GM18909 (cell line): ENCODE measurements around the gene TNP2.
"Not testable (repeated sequence)": the region's sequence is repeated elsewhere in the genome, so short reads cannot be mapped to it uniquely, and the experiment has no call there.

Experiments
- ATAC-seq: cut with Tn5 transposase; IDR thresholded peaks from one replicate; pipeline ENCODE4 v1.9.1; 2021; ENCODE audit warnings: mild to moderate bottlenecking; ENCODE audit not compliant: unreplicated experiment, poor library complexity

Gene TNP2

DNA sequence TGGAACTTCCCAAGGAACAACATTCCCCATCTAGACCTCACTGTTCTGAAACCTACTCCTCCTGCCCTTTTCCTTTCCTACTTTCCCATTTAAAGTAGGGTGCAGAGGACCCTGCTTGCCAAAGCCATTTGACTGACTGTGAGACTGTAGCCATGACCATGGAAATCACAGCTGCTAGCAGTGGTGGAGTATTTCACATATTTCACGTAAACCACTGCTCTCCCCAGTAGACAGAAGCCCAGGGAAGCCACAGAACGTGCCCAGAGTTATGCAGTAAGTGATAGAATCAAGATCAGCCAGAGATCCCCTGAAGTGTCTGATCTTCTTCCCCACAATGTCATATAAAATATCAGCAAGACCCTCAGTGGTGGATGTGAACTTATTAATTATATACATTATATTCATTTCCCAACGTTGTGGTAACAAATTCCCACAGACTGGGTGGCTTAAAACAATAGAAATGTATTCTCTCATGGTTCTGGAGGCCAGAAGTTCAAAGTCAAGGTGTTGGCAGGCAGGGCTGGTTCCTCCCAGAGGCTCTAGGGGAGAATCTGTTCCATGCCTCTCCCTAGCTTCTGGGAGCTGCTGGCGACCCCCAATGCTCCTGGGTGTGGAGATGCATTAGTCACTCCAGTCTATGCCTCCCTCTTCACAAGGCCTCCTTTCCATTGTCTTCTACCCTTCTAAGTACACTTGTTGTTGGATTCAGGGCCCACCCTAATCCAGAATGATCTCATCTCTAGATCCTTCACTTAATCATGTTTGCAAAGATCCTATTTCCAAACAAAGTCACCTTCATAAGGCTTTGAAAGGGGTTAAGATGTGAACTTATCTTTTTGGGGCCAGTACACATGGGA, 32.7 kb upstream of the TNP2 start:
- ATAC-seq = no peak

DNA sequence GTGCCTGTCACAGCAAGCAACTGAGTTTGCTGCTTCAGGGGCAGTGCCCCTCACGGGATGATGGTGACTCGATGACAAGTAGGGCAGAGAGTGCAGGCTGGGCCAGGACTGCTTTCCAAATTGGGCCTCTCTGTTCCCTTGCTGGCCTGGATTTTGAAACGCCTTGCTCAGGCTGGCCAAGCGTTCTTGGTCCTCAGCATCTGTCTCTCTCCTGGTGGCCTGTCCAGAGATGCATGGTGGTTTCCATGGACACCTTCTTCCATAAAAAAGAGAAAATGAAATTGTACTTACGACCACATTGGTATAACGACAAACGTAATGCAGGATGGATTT, 31.4 kb upstream of the TNP2 start:
- ATAC-seq = no peak

DNA sequence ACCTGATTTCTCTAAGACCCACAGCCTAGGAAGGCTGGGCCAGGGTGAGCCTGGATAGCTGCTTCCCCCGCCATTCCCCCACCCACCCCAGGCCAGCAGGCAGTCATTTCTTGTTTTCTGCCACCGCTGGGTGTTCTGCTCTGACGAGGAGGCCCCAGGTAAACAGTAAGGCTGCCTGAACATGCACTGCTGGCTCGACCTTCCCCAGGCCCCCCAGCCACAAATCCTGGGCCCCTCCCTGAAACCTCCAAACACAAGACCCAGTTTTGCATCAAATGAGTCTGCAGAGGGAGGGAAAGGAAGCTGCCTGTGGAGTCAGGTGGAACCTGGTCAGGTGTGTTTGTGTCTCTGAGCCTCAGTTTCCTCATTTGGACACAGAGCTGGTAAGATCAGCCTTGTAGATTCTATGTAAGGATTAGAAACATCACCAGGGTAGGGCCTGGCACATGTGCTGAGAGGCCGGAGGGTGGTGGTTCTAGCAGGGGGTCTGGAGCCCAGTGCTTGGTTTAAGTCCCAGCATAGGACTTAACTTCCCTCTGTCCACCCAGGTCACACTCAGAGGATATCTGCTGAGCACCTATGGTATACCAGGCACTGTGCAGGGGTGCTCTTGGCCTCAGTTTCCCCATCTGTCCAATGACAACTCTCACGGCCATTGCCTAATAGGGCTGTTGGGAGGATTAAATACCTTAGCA, 30.9 kb upstream of the TNP2 start:
- no peak for ATAC-seq

DNA sequence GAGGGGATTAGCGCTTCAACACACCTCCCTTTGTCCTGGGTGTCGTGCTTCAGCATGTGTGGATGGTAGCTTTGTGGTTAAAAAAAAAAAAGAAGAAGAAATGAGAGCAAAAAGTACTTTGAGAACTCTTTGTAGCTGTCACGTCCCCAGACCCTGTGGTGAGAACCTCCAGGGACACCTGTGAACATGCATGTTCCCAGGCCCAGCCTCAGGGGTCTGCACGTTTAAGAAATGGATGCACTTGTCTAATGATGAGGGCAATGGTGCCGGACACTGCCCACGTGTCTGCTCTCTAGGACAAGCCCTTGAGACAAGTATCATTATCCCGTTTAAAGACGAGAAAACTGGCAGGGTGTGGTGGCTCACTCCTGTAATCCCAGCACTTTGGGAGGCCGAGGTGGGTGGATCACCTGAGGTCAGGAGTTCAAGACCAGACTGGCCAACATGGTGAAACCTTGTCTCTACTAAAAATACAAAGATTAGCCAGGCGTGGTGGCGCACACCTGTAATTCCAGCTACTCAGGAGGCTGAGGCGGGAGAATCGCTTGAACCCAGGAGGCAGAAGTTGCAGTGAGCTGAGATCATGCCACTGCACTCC, 29.9 kb upstream of the TNP2 start:
- ATAC-seq = not testable (repeated sequence)

DNA sequence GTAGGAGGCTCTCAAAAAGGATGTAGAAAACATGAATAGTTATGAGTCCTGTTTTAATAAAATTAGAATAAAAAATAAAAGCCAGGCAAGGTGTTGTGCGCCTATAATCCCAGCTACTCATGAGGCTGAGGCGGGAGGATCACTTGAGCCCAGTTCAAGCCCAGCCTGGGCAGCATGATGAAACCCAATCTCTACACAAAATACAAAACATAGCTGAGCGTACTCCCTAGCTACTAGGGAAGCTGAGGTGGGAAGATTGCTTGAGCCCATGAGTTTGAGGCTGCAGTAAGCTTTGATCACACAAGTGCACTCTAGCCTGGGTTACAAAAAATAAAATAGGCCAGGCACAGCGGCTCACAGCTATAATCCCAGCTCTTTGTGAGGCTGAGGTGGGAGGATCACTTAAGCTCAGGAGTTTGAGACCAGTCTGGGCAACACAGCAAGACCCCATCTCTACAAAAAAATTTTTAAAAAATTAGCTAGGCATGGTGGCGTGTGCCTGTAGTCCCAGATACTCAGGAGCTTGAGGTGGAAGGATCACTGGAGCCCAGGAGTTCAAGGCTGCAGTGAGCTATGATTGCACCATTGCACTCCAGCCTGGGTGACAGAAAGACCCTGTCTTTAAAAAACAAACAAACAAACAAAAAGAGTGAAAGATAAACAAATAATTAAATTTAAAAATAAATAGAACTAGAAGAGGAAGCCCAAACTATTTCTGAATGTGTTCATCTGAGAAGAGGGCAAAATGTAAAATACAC, 29.2 kb upstream of the TNP2 start:
- no peak for ATAC-seq

DNA sequence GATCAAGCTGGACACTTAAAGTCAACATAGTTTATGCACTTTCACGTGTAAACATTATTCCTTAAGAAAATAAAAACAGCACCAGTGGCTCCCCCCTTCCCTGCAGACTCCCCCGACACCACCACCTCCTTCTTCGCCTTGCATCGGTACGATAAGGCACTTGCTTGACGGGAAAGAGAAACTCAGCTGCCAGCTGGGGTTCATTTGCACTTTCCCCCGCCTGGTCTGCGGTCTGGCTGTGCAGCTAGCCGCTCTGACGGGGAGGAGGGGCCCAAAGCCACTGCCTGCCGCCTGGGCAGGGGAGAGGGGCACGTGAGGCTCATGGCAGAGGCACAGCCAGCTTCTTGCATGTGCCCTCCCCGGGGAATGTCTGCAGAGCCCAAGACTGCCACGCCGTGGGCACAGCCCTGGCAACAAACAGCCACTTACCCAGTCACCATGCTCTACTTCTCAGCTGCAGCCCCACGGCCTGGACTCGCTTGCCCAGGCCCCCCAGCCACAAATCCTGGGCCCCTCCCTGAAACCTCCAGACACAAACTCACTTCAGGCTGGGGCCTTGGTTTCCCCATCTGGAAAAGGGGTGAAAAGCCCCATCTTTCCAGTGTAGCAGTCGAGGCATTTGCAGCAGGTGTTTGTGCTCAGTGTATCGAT, 28.5 kb upstream of the TNP2 start:
- ATAC-seq = peak; percentile 84

DNA sequence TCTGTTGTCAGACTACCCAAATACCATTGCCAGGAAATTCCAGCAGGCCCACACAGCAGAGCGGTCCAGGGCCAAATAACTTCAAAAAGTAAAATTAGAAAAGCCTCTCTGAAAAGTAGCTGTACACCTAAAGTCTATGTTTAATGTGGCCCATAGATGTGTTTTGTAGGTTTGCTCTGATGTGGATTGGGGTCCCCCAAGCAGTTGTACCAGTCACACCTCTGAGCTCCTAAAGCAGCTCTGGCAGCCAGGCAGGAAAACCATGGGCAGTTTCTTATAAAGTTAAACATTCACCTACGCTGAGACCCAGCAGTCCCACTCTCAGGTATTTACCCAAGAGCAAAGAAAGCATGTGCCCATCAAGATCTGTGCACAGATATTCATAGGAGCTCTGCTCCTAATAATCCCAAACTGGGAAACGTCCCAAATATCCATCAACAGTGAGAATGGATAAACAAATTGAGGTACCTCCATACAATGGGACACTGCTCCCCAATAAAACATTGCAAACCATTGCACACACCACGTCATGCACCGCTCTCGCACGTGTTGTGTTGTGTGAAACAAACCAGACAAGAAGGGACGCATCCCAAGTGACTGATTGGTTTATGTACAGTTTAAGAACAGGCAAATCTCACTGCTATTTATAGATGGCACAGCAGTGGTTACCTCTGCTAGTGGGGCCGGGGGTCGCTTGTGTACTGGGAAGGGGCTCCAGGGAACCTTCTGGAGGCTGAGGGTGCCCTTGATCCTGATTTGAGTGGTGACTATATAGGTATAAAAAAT, 27.8 kb upstream of the TNP2 start:
- ATAC-seq = peak; percentile 16

DNA sequence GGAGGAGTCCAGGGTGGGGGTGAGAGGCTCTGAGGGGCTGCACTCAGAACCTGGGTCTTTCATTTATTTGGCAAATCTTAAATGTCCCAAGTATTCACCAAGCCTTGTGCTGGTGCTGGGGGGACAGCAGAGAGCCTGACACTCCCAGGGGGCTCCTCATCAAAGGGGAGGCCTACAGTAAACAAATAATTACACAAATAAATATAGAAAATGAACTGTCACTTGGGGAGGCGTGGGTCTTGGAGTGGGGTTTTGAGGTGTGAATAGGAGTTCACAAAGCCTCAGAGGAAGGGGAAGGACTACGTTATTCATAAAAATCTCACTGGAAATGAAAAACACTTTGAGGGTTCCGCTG, 27.2 kb upstream of the TNP2 start:
- ATAC-seq = no peak

DNA sequence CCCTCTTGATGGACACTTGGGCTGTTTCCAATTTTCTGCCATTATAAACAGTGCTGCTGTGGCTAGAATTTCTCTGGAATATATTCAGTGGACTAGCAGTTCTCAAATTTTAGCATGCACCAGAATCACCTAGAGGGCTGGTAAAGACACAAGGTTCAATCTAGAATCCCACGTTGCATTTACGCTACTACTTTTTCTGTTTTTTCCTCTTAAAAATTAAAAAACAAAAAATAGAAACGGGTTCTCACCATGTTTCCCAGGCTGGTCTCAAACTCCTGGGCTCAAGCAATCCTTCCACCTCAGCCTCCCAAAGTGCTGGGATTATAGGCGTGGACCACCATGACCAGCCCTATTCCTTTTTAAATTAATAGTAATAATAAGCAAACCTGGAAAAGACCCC, 26.5 kb upstream of the TNP2 start:
- ATAC-seq = no peak

DNA sequence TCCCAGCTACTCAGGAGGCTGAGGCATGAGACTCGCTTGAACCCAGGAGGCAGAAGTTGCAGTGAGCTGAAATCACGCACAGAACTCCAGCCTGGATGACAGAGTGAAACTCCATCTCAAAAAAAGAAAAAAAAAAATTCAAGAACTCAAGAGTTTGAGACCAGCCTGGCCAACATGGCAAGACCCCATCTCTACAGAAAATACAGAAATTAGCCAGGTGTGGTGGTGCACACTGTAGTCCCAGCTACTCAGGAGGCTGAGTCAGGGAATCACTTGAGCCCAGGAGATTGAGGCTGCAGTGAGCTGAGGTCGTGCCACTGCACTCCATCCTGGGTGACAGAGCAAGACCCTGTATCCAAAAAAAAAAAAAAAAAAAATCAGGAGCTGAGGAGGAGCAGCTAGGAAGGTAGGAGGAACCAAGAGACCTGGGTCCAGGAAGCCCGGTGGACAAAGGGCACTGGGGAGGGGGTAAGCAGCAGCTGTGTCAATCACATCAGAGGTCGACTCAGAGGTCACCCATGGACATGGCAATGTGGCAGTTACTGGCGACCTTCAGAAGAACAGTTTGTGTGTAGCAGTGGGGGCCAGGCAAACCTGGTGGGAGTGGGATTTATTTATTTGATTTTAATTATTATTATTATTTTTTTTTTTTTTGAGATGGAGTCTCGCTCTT, 23.1 kb upstream of the TNP2 start:
- ATAC-seq = no peak

DNA sequence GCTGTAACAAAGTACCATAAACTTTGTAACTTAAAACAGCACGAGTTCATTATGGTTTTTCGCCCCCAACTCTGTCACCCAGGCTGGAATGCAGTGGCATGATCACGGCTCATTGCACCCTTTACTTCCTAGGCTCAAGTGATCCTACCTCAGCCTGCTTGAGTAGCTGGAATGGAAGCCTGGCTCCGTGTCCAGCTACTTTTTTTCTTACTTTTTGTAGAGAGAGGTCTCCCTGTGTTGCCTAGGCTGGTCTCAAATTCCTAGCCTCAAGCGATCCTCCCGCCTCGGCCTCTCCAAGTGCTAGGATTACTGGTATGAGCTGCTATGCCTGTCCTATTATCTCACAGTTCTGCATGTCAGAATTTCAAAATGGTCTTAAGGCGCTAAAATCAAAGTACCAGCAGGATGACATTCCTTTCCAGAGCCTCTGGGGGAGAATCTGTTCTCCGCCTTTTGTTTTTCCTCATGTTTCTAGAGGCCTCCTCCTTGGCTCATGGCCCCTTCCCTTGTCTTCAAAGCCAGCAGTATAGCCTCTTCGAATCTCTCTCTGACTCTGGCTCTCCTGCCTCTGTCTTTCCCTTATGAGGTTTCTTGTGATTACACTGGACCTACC, 22.1 kb upstream of the TNP2 start:
- ATAC-seq = no peak

DNA sequence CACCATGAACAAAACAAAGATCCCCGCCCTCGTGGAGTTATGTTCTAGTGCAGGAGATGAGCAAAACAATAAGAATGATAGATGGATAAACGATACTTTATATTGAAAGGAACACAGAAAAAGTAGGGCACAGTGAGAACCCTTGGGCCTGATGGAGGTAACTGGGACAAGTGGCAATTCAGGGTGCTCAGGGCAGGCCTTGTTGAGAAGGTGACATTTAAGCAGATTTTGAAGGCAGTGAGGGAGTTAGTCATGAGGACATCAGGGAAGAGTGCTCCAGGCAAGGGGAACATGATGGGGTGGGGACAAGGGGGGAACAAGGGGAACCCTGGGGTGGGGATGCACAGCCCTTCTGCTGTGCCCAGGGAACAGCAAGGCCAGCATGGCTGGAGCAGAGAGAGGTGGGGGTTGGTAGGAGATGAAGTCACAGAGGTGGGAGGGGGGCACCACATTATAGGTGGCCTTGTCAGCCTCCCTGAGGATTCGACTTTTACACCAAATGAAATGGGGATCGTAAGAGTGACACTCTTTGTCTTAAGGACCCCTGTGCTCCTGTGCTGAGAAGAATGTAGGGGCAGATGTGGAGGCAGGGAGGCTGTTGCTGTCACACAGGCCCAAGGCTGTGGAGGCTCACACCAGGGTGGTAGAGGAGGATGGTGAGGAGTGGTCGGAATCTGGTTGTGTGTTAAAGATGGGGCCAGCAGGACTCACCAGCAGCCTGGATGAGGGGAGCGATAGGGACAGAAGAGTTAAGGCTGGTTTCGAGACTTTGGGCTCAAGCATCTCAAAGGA, 21.2 kb upstream of the TNP2 start:
- ATAC-seq = no peak

DNA sequence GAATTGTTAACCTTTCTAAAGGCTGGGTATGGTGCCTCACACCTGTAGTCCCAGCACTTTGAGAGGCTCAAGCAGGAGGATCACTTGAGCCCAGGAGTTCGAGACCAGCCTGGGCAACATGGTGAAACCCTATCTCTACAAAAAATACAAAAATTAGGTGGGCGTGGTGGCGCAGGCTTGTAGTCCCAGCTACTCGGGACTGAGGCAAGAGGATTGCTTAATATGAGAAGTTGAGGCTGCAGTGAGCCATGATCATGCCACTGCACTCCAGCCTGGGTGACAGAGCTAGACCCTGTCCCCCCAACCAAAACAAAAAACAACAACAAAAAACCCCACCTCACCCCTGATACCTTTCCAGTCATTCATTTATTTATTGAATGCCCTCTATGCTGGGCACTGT, 20.6 kb upstream of the TNP2 start:
- ATAC-seq = not testable (repeated sequence)

DNA sequence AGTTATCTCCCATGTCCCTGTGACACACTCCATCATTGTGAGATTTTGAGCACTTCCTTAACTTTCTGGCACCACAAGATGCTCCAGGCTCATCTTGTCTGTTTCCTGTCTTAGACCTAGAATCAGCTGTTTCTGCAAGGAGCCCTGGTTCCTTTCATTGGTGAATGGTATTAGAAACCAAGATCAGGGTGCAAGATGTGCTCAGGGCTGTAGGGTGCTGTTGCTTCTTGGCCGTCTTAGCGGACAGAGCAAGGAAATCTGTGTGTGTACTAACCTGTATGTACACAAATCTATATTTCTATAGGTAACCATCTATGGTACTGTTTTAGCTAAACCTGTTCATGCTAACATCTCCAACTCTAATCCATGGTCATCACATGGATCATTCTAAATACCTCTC, 20.1 kb upstream of the TNP2 start:
- no peak for ATAC-seq

DNA sequence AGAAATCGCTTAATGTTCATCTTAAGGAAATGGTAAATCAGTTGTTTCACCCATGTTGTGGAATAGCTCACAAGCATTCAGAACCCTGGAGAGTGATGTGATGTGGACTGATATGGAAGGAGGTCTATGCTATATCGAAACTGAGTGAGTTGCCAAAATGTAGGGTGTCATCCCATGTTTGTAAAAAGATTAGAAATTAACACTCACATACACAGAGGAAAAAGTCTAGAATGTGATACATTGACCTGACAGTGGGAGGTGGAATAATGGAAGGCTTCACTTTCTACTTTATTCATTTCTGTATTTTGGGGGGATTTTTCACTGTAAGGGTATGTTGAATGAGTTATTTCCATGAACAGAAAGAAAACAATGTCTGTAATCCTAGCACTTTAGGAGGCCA, 16.7 kb upstream of the TNP2 start:
- ATAC-seq = no peak

DNA sequence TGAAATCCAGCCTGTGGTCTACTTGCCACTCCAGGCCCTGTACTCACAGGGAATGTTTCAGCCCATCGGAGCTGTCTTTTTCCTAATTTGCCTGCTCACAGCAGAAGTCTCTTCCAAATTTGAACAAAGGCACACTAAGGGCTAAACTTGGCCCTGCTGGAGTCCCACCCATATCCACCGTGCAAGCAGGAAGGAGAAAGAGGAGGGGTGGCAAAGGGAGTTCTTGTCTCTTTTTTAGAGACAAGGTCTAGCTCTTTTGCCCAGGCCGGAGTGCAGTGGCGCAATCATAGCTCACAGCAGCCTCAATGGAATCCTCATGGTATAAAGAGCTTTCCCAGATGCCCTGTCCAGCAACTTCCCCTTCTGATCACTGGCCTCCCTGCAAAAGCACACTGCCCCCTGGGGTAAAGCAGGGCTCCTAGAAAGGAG, 14.7 kb upstream of the TNP2 start:
- ATAC-seq = no peak

DNA sequence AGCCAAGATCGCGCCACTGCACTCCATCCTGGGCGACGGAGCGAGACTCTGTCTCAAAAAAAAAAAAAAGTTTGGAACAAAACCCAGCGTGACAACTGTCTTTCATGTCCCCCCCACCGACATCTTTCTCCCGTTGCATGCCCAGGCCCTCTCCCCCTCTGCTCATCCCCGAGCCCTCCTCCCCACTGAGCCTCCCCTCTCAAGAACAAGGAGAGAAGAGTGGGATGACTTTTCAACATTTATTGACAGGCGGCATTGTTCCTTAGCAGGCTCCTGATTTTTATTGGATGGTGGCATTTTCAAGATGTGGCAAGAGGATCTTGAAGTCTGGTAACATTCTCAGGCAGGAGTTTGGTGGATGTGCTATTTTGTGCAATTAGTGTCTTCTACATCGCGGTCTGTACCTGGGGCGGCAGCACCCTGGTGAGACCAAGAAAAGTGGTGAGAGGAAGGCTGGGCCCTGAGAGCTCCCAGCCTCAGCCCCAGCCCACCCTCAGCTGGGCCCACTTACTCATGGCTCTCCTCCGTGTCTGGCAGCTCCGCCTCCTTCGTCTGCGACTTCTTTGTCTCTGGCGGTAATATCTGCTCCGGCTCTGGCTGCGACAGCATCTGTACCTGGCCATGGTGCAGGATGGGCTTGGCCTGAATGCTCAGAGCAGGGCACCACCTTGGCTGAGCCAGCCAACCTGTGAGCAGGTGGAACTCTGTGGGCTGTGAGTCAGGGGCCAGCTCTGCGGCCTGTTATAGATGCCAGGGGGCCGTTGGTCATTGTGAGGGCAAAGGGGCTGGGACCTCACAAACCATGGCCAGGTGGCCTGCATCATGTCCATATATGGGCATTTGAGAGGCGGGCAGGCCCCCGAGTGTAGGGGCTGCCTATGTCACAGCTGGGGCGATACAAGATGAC, 11.7 kb upstream of the TNP2 start, which contains the start of gene PRM1:
PRM1 (minus strand) TSS at position 715 of the 907 bp plus-strand sequence; CDS start at position 623, 92 bp downstream.
- ATAC-seq = no peak
